HCT116 (cell line): ENCODE data around the gene CHM.

Source experiments
- ATF3 ChIP-seq: IDR thresholded peaks from 2 replicates; pipeline ENCODE4 v1.6.1; 2012
- CTCF ChIP-seq, 3 experiments: fragments of 200-600 bp in 1 of 3; sonication (generic) in 1 of 3; IDR thresholded peaks in 2 of 3; conservative IDR thresholded peaks in 1 of 3; 2 replicates each; pipeline ENCODE4 v1.5.1; 2012 to 2017; ENCODE audit warnings: low read depth in 2 of 3, low read length in 2 of 3, antibody characterized with exemption in 1 of 3, borderline replicate concordance in 1 of 3, control low read depth in 1 of 3, mild to moderate bottlenecking in 1 of 3, mixed read lengths in 1 of 3, mixed run types in 1 of 3, moderate library complexity in 1 of 3; ENCODE audit not compliant: insufficient read depth in 1 of 3
- EZH2 ChIP-seq: fragments of 200-600 bp; sonication (generic); IDR thresholded peaks from 2 replicates; pipeline ENCODE4 v1.6.1; 2017; ENCODE audit warnings: antibody characterized with exemption, mixed run types
- POLR2A ChIP-seq: IDR thresholded peaks from 2 replicates; pipeline ENCODE4 v1.7.0; 2011; ENCODE audit warnings: borderline replicate concordance; ENCODE audit not compliant: insufficient read depth, insufficient read length; ENCODE audit errors: extremely low read depth
- POLR2AphosphoS5 ChIP-seq: IDR thresholded peaks from 2 replicates; pipeline ENCODE4 v1.6.1; 2011; ENCODE audit warnings: mild to moderate bottlenecking, low read depth, low read length, moderate library complexity
- RAD21 ChIP-seq: IDR thresholded peaks from 2 replicates; pipeline ENCODE4 v1.6.1; 2012; ENCODE audit warnings: low read depth, mild to moderate bottlenecking
- TCF7L2 ChIP-seq: IDR thresholded peaks from 2 replicates; pipeline ENCODE4 v1.7.0; 2011; ENCODE audit warnings: borderline replicate concordance, inconsistent platforms; ENCODE audit not compliant: insufficient read depth, insufficient read length; ENCODE audit errors: extremely low read depth

- TF ChIP-seq CTCF (IDR thresholded peaks at IDR 0.05 in 2 of 3, conservative IDR thresholded peaks at IDR 0.05 in 1 of 3; ENCODE audit: borderline replicate concordance in 1 of 3, insufficient read depth in 1 of 3, low read depth in 2 of 3, low read length in 2 of 3) (no peak), POLR2A (no peak), ATF3 (no peak), RAD21 (no peak), EZH2 (no peak), POLR2AphosphoS5 (no peak), TCF7L2 (no peak)
Observed at GRCh38 chrX:86021652-86022289, 25.6 kb downstream of the CHM start.
